GM18517 (cell line): ENCODE measurements around the gene COL4A3.
"Not testable (repeated sequence)": the region's sequence is repeated elsewhere in the genome, so short reads cannot be mapped to it uniquely, and the experiment has no call there.

ENCODE experiments used
- ATAC-seq: cut with Tn5 transposase; IDR thresholded peaks from one replicate; pipeline ENCODE4 v1.9.1; 2021; ENCODE audit warnings: mild to moderate bottlenecking, moderate library complexity; ENCODE audit not compliant: unreplicated experiment

COL4A3 gene

GRCh38 chr2:227154986-227155774, 9.2 kb upstream of the COL4A3 start:
- no peak for ATAC-seq

- ATAC-seq, result no peak
These were observed 4.3 kb upstream of the COL4A3 start for GRCh38 chr2:227160164-227160563.

- no peak for ATAC-seq
These were observed 2.5 kb upstream of the COL4A3 start for GRCh38 chr2:227161947-227162346.

- peak; percentile 70 for ATAC-seq
These were observed 883 bp upstream of the COL4A3 start for GRCh38 chr2:227163485-227163997.

DNA sequence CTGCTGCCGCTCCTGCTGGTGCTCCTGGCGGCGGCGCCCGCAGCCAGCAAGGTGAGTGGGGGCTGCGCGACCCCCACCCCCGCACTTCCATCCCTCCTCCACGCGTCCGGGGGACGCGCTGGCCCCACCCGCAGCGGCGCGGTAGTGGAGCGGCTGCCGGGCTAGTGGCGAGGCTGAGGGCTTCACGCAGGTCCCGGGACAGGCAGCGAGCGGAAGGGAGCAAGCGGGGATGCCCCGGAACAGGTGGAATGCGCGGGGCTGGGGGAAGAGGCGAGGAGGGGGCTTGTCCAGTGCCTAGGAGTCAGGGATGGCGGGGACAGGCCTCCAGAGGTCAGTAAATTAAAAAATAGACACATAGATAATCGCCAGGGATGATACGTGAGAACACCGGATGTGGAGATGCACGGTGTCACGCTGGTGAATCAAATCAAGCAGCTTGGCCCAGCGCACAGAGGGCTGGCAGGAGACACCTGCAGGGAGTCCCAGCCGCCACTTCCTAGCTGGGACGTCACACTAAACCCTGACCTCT, 403 bp downstream of the COL4A3 start:
- peak; percentile 69 for ATAC-seq

GRCh38 chr2:227171779-227172178, 7.4 kb downstream of the COL4A3 start:
- not testable (repeated sequence) for ATAC-seq

DNA sequence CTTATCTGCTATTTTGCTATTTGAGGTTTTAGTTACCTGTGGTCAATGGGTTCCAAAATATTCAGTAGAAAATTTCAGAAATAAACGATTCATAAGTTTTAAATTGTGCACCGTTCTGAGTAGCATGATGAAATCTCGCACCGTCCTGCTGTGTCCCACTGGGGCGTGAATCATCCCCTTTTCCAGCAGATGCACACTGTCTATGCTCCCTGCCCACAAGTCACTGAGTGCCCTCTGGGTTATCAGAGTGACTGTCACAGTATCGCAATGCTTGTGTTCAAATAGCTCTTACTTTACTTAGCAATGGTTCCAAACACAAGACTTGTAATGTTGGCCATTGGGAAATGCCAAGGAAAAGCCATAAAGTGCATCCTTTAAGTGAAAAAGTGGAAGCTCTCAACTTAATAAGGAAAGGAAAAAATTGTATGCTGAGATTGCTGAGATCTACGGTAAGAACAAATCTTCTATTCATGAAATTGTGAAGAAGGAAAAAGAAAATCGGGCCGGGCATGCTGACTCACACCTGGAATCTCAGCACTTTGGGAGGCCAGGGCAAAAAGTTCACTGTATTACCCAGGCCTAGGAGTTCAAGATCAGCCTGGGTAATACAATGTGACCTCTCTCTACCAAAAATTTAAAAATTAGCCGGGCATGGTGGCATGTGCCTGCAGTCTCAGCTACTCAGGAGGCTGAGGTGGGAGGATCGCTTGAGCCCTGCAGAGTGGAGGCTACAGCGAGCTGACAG, 13.3 kb downstream of the COL4A3 start:
- ATAC-seq, result no peak

GRCh38 chr2:227179988-227180685, 15.7 kb downstream of the COL4A3 start:
- no peak for ATAC-seq

DNA sequence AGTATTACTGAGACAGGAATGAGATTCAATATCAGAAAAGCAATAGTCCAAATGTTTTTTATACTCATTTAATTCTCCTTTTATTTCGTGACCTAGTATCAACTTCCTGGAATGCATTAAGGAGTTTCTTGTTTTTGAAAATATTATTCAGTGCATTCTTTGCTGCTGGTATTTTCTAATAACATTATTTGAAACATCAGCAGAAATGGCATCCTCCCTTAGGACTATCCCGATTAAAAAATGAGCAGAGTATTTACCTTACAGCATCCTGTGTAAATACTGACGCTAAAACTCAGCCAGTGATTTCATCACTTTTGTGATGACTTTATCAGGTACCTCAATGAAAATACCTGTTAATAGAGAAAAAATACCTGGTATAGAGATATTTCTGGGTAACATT, 16.3 kb downstream of the COL4A3 start:
- ATAC-seq, result no peak

GRCh38 chr2:227182765-227183164, 18.3 kb downstream of the COL4A3 start:
- ATAC-seq, result no peak

GRCh38 chr2:227183657-227184367, 19.4 kb downstream of the COL4A3 start:
- ATAC-seq, result no peak

DNA sequence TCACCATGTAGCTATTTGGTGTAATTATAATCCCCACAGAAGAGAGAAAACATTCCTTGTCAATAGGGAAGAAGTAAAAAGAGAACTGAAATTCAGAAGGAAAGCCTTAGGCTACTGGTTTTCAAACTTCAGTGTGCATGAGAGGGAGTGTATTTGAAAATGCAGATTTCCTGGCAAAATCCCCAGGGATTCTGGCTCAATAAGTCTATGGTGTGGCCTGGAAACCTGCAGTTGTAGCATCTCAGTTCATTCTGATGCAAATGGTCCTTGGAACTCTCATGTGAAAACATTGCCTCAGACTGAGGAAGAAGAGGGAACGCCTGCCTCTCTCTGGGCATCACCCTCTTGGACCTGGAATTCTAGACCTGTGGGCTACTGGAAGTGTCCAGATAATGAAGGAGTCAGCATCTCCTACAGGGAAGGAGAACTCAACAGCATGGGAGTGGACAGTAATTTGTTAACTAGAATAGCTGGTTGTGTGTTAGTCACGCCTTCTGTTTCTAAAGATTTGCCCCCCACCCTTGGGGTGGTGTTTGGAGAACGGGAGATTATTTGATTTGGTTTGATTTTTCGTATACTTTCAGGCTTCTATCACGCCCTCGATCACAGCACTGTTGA, 21.3 kb downstream of the COL4A3 start:
- no peak for ATAC-seq

GRCh38 chr2:227186751-227187150, 22.3 kb downstream of the COL4A3 start:
- no peak for ATAC-seq

GRCh38 chr2:227188292-227188691, 23.9 kb downstream of the COL4A3 start:
- peak; percentile 89 for ATAC-seq

GRCh38 chr2:227191367-227191766, 26.9 kb downstream of the COL4A3 start:
- no peak for ATAC-seq

GRCh38 chr2:227192491-227192890, 28.1 kb downstream of the COL4A3 start:
- no peak for ATAC-seq

GRCh38 chr2:227194219-227194618, 29.8 kb downstream of the COL4A3 start:
- ATAC-seq, result no peak

GRCh38 chr2:227198866-227199265, 34.4 kb downstream of the COL4A3 start:
- ATAC-seq, result no peak

DNA sequence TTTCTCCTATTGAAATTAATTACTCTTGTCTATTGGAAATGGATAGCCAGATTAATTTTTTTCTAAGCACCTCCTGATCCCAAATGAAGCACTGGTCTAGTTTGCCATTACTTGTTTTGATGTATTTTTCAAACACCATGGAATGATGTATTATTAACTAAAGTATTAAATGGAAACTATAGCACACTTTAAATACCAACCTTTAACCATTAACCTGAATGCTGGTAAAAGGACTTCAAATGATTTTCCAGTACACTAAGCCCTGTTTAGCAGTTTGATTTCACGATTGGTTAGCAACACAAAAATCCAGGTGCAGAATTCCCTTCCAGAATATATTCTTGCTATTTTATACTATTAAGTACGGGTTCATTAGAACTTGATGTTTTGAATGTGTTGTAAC, 37.3 kb downstream of the COL4A3 start:
- ATAC-seq, result no peak

DNA sequence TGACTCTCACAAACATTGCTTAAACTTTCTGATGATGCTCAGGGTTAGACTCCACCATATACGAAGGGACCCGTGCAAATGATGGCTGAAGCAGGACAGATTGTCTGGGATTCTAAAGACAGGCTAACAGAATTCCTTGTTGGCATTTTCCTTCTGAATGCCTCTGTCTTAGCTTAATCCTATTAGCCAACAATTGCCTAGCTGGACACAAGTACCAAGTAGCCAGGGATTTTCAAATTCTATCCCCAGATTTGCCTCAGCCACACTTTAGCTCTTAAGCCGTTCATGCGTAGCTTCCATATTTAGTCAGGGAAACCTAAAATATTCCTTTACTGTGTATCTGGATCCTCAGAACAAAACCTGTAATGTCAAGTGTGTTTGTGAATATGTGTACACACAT, 40.0 kb downstream of the COL4A3 start:
- no peak for ATAC-seq
